ENCODE data around the gene RHO. TPM values are rescaled to one million over a fixed set of nuclear protein-coding genes. Genes with fewer than 3 reads are reported as not detected.
"Not testable (repeated sequence)": the region's sequence is repeated elsewhere in the genome, so short reads cannot be mapped to it uniquely, and the experiment has no call there.

RHO gene
- total RNA-seq, 1 donor from 2014 or later, result not detected

DNA sequence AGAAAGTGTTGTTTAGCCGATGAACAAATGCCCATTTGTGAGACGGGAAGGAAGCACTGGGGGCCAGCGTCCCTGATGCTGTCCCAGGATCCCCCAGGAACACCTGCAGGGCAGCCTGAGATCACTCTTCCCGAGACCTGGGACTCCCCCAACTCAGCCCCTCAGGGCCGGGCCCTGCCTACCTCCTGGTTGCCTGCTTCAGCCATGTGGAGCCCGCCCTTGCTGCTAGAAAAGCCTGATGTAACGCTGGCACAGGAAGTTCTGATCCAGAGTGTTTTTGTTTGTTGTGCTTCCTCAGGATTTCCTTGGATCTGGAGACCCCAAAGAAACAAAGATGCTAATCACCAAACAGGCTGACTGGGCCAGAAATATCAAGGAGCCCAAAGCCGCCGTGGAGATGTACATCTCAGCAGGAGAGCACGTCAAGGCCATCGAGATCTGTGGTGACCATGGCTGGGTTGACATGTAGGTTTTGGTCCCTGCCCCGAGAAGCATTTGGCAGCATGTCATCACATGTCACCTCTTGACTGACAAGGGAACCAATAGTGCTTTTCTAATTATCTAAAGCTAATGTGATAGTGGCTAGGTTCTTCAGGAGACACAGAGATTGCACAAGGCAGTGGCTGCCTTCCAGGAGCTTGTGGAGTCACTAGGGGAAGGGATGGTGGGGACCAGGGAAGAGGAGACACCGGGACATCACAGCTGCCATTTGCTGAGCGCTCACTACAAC, 28.7 kb upstream of the RHO start:
- peak in 1 of 2 donors; percentile 69 for DNase-seq (ENCODE audit: low read depth in 2 of 2)

DNA sequence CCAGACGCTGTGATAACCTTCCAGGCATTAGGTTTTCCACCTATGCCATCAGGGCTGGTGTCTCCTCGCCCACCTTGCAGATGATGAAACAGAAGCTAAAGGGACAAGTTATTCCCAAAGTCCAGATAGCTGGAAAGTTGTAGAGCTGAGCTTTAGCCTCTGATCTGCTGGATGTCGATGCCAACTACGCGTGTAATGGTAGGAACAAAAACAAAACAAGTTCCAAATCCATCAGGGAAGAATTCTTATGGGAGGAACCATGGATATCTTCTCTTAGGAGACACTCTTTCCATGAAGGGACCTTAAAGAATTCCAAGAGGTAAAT, 28.1 kb upstream of the RHO start:
- no peak for DNase-seq (ENCODE audit: low read depth in 2 of 2)

DNA sequence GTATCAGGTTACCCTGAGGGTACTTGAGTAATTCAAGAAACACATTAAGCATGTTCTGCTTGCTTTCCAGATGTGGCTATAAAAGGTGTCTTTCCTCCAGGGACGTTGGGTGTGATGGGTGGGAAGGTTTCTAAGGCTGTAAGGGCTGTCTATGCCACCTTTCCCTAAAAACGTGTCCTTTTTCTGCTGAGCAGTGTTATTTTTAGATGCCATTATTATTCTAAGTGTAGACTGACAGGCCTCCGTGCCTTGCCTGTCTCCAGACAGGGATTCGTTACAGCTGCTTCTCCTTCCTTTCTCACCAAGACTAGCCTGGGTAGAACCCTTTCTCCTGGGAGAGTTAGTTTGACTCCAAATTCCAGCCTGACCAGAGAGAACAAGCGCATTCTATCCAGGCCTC, 26.8 kb upstream of the RHO start:
- DNase-seq (ENCODE audit: low read depth in 2 of 2), result no peak

DNA sequence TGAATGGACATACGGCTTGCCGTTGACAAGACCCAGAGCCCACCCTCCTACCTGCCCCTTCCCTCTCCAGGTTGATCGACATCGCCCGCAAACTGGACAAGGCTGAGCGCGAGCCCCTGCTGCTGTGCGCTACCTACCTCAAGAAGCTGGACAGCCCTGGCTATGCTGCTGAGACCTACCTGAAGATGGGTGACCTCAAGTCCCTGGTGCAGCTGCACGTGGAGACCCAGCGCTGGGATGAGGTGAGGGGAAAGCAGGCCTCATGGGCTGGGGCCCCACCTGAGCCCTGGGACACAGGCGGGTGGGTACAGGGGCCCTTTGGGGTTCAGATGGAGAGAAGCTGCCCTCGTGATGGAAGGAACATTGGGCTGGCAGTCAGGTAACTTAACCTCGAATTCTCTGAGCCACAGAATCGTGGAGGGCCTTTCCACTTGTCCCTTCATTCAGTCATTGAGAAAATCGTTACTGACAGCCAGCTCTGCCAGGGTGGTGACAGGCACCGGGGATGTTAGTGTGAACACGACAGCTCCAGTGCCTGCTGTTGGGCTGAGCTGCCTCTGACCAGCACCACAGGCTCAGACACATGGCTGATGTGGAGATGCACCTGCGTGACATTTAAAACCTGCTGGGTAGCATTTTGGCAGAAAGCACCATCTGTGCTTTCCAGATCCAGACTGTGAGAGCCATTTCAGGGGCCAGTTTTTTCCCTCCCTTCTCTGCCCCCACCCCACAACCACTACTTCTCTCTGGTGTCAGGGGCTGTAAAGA, 25.6 kb upstream of the RHO start:
- DNase-seq (ENCODE audit: low read depth in 2 of 2), result no peak

DNA sequence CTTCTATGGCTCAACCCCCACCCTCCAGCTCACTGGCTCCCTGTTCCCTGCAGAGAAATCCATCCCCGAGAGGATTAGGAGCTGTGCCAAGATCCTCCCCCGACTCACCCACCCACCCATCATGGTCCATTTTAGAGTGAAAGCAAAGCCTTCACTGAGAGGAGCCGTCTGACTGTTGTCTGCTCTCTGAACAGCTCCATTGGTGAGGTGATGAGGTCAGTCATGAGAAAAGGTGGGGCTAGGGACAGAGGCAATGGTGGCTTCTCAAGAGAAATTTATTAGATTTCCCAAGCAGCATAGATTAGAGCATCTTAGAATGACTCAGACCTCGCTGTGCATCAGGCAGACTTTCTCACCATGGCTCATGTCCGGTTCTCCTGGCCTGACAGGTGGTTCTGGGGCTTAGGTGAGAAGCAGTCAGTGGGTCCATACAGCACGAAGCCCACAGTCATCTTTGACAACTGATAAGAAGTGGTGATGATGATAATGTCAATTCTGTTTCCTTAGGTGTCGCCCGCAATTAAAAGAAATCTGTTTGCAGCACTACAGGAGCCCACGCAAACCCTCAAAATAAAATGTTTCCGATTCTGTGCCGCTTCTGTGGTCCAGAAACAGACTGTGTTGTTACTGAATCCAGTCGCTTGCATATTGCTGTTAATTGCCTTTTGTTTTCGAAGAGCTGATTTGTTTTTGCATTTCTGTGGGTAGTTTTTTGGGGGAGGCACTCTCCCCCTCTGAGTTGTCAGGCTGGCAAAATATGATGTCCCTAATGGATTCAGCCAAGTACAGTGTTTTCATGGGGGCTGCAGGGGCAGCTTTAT, 24.8 kb upstream of the RHO start:
- DNase-seq (ENCODE audit: low read depth in 2 of 2), result no peak

DNA sequence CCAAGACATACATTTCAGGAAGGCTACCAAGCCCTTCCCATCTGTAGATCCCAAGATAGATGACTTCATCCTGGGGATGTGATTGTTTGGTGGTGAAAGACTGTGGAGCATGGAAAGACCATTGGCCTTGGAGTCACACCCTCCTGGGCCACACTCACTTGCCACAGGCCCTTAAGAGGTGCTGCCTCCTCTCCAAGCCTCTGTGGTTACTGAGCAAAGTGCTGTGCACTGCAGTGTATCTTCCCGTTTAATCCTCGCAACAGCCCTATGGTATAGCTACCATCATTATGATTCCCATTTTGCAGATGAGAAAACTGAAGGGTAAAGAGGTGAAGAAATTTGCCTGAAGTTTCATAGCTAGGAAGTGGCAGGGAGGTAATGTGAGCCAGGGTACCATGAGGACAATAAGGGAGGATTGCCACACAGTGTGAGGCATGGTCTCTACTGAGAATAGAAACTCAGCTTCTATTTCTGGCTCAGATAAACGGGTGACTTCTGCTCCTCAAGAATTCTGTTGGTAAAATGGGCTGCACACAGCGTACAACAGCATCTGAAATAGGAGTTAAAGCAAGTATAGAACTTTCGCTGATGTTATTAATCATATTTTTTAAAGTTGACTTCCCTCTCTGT, 23.9 kb upstream of the RHO start:
- DNase-seq (ENCODE audit: low read depth in 2 of 2), result no peak

DNA sequence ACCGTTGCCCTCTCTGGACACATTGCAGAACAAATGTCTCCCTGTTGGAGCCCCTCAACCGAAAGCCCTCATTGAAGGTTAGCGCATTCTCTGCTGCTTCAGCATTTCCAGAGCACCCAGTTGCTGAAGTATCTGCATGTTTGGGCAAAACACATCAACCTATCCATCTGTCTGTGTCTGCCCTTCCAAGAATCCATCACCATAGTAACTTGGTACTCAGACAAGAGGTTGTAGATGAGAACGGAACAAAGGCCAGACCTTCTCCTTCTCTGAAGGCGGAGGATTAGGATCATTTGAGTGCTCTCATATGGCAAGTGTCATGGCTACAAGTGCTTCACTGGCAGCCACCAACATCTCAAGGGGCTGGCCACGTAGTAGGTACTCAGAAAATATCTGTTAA, 23.1 kb upstream of the RHO start:
- DNase-seq (ENCODE audit: low read depth in 2 of 2), result no peak

DNA sequence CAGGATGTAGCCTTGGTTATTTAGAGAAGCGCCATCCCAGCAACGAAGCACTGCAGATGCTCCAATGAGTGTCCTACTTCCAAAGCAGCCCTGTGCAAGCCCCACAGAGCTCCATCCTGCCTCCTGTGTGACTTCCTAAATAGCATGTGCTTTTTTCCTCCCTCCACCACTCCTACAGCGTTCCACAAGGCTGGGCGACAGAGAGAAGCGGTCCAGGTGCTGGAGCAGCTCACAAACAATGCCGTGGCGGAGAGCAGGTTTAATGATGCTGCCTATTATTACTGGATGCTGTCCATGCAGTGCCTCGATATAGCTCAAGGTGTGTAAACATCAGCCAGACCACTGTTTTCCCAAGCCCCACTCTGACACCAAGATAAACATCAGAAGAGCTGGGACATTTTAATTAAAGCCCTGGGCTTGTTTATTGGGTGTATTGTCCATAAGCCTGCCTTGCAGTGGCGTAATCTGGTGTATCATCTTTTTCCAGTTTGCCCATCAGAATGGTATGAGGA, 22.2 kb upstream of the RHO start:
- peak; percentile 76 to 82 for DNase-seq (ENCODE audit: low read depth in 2 of 2)

DNA sequence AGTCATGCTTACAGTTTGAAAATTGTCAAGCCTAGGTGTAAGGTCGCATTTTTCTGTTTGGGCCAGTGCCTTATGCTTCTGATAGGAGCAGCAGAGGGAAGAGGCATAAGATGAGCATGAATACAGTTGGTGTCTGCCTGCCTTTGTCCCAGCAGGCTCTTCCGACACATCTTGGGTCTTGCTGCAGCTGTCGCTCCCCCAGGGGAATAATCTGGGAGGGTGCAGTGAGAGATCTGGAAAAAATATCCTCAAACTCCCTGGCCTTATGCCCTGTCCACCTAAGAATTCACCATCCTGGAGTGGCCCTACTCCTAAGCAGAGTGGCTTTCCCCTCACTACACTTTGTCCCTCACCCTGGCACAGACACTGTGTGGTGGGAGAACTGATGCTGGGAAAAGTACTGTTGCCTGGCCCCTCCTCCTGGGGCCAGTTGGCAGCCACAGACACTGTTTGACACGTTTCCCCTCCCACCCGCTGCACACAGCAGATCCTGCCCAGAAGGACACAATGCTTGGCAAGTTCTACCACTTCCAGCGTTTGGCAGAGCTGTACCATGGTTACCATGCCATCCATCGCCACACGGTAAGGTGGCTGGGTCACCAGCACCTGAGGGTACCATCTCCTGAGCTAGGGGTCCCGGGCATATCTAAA, 21.1 kb upstream of the RHO start:
- DNase-seq (ENCODE audit: low read depth in 2 of 2), result peak; percentile 81 to 82

DNA sequence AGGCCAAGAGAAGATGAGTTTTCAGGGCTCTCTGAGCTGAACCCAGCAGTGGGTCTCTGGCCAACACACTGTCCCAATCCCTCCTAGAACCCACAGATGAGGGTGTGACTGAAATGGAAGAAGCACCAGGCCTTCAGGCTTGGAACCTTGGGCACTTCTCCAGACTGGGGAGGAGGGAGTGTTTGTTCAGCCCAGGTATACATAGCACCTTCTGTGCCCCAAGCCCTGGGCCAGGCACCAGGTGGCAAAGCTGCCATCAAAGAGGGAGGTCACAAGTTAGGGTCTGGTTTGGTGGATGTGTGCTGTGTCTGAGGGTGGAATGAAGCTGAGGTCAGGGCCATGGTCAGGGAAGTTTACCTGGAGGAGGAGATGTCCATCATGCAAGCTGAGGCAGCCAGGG, 15.8 kb upstream of the RHO start:
- DNase-seq (ENCODE audit: low read depth in 2 of 2), result no peak

DNA sequence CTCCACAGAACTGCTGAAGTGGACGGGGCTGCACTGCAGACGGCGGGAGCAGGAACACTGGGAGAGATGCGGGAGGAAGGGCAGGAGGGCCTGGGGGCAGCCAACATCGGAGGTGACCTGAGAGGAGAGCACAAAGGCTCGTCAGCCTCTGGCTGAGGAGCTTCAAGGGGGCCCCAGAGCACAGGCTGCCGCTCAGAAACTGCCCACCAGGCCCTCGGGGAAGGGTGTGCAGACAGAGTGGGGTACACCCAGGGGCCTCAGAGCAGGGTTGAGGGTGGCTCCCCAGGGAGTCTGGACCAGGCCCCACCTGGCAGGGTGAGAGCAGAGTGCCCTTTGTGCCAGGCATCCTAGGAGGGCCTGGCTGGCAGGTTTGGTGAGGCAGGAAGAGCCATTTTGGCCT, 14.7 kb upstream of the RHO start:
- DNase-seq (ENCODE audit: low read depth in 2 of 2), result no peak

DNA sequence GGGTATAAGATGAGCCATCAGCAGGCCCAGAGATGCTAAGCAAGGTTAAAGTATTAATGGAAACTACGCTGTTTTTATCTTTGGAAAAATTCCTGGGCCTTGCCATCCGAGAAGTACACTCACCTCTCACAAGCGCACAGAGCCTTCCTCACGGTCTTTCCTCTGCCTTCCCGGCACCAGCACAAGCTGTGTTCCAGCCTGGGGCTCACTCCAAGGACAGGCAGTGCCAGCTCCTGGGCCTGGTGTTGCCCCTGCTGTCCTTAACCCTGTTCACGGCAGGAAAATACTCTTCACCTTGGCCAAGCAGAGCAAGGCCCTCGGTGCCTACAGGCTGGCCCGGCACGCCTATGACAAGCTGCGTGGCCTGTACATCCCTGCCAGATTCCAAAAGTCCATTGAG, 14.3 kb upstream of the RHO start:
- no peak for DNase-seq (ENCODE audit: low read depth in 2 of 2)

DNA sequence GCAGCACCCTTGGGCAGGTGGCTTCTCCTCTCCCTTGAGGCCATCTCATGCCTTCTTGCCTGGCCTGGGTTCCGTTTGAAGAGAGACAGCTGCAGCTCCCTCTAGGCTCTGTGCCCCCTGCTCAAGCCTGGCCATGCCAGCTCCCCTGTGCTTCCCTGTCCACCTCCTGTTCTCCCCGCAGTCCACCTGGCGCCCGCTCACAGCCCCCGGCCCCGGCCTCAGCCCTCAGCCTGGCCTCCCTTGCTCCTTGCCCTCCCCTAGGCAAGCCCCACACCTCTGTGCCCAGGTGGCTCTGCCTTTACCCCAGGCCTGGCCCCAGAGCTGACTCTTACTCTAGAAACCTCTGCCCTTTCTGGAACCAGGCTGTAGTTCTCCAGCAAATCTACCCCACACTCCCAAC, 13.9 kb upstream of the RHO start:
- DNase-seq (ENCODE audit: low read depth in 2 of 2), result no peak

DNA sequence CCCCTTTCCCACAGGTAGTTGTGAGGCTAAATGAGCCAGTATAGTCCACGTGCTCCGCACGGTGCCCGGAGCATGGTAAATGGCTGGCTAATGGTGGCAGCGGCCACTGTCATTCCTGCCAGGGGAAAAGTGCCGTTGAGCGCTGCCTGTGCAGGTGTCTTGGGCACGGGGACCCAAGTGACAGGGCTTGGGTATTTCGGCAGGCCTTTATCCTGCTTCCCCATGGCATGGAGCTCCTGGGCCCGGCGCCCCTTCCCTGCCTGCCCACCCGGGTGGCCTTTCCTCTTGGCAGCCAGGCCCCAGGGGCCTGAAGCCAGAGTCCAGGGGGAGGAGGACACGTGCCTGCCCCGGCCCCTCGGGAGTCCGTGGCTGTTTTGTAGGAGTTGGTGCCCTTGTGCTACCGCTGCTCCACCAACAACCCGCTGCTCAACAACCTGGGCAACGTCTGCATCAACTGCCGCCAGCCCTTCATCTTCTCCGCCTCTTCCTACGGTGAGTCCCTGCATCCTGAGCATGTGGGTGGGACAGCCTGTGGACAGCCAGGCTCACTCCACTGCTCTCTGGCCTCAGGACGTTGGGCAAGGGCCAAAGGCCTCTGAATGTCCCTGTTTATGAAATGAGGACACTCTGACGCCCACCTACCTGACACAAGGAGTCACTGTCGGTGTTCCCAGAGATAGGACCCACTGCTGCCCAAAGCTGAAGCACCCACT, 13.2 kb upstream of the RHO start:
- not testable (repeated sequence) for DNase-seq (ENCODE audit: low read depth in 2 of 2)

DNA sequence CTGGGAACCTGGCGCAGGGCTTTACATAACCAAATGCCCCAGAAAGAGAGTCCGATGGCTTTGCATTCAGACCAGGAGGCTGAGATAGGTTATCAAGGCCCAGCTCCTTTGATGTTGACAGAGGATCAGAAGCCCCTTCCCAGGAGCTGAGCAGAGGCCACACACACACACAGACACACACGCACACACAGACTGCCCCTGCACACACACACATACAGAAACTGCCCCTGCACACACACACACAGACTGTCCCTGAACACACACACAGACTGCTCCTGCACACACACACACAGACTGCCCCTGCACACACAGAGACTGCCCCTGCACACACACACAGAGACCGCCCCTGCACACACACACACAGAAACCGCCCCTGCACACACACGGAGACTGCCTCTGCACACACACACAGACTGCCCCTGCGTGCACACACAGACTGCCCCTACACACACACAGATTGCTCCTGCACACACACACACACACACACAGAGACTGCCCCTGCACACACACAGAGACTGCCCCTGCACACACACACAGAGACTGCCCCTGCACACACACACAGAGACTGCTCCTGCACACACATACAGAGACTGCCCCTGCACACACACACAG, 12.5 kb upstream of the RHO start:
- not testable (repeated sequence) for DNase-seq (ENCODE audit: low read depth in 2 of 2)

DNA sequence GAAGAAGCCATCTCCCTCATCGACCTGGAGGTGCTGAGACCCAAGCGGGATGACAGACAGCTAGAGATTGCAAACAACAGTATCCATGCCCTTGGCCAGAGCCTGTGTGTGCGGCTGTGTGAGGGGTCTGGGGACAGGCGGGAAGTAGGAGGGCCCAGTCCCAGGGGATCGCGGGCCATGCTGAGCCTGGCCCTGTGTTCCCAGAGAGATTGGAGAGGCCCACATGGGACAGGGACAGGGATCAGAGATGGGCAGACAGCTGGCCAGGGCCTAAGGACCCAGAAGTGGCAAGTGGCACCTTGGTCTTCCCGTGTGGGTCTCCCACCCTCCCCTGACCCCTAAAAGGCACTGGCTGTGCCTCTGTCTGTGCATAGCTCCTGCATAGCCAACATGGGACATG, 10.9 kb upstream of the RHO start:
- DNase-seq (ENCODE audit: low read depth in 2 of 2), result no peak

DNA sequence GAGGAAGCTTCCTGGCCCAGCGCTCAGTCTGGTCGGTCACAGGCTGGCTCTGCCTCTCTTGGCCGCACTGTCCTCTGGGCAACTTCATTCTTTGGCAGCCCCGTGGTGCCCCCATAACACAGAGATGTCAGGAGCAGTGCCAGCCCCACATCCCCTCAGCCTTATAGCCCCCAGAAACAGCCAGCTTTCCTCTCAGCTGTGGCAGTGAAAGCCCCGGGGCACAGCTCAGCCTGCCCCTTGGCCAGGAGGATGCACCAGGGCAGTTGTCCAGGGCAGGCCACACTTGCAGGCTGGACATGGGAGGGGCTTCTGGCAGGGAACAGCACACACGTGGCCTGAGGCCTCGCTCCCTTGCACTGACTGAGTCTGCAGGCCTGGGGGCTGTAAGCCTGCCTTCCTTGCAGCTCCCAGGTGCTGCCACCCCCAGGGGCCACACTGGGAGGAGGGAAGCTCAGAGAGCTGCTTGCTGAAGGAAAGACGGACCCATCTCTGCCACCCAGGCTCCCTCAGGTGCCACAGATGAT, 10.3 kb upstream of the RHO start:
- DNase-seq (ENCODE audit: low read depth in 2 of 2), result no peak

DNA sequence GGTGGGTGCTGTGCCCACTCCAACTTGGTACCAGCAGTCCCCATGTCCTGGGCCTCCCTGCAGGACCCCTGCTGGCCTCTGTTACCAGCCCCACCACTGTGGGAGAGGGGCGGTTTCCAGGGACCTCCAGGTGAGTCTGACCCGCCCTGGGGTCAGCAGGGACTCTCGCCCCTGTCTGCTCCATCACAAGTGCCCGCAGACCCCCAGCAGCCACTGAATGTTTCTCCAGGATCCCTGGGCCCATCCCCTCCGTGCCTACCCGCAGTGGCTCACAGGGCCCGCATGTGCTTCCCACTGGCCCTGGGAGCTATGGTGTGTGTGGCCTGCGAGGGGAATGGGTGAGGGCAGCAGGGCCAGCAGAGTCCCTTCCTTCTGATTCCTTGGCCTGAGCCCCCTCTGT, 9.9 kb upstream of the RHO start:
- no peak for DNase-seq (ENCODE audit: low read depth in 2 of 2)

DNA sequence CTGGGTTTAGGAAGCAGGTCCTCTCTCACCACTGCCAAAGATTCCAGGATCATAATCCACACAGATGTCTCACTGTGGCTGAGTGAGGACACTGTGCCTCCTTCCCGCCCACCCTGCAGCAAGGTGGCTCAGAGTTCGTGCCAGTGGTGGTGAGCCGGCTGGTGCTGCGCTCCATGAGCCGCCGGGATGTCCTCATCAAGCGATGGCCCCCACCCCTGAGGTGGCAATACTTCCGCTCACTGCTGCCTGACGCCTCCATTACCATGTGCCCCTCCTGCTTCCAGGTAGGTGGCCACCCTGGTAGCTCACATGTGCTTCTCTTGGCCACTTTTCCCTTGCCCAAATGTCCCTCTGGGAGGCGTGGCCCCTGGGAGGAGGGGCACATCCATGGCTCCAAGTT, 9.0 kb upstream of the RHO start:
- DNase-seq (ENCODE audit: low read depth in 2 of 2), result no peak
